Caco-2 (cell line): ENCODE data around the gene LIMCH1. TPM values are rescaled to one million over a fixed set of nuclear protein-coding genes. Genes with fewer than 3 reads are reported as not detected.
A peak's percentile ranks its signal among the peaks of the same experiment; 100 is the strongest.

ENCODE experiments used
- BruUV-seq: library from RNA; stranded (reverse); fragments of 400-500 nt; replicated peaks from 2 replicates; lab custom pipeline; 2021; lab: Mats Ljungman, UMichigan
- CTCF ChIA-PET: fragments of 300-600 bp; sonication (Branson Sonifier 250); formaldehyde crosslinking; loops from one replicate; lab custom pipeline; 2022; ENCODE audit warnings: antibody characterized with exemption; lab: Charles Lee
- POLR2A ChIA-PET: fragments of 300-600 bp; sonication (Branson Sonifier 250); formaldehyde crosslinking; loops from one replicate; lab custom pipeline; 2022; ENCODE audit warnings: antibody characterized with exemption; lab: Charles Lee
- DNase-seq, 2 experiments: peaks; one replicate each; pipeline versions ENCODE4 v3.0.0 to v3.0.0-alpha.2; 2020 to 2022
- H3K27me3 ChIP-seq: replicated peaks from 2 replicates; pipeline ENCODE4 v1.6.0; 2011; ENCODE audit warnings: low read length; ENCODE audit not compliant: control insufficient read depth, insufficient read depth
- H3K36me3 ChIP-seq: 2 replicates; pipeline ENCODE4 v1.5.1; 2011; ENCODE audit warnings: low read length; ENCODE audit not compliant: control insufficient read depth, insufficient read depth
- H3K4me1 ChIP-seq: fragments of 250-450 bp; sonication (Bioruptor Pico); 2 replicates; pipeline ENCODE4 v1.5.1; 2020; ENCODE audit warnings: mild to moderate bottlenecking
- H3K4me3 ChIP-seq: 2 replicates; pipeline ENCODE4 v1.5.1; 2011; ENCODE audit warnings: low read depth, mild to moderate bottlenecking, control low read depth, low read length
- H3K9me3 ChIP-seq: fragments of 250-450 bp; sonication (Bioruptor Pico); 2 replicates; pipeline ENCODE4 v1.5.1; 2020; ENCODE audit warnings: mild to moderate bottlenecking, moderate library complexity
- H3K27ac Mint-ChIP-seq: one replicate; pipeline ENCODE4 v1.8.0; 2022; ENCODE audit warnings: mixed read lengths; ENCODE audit not compliant: unreplicated experiment
- H3K27me3 Mint-ChIP-seq: one replicate; pipeline ENCODE4 v1.8.0; 2022; ENCODE audit warnings: mixed read lengths; ENCODE audit not compliant: insufficient read depth, unreplicated experiment
- H3K36me3 Mint-ChIP-seq: one replicate; pipeline ENCODE4 v1.8.0; 2022; ENCODE audit warnings: mild to moderate bottlenecking, mixed read lengths; ENCODE audit not compliant: insufficient read depth, unreplicated experiment
- H3K4me1 Mint-ChIP-seq: one replicate; pipeline ENCODE4 v1.8.0; 2022; ENCODE audit warnings: low read depth, mixed read lengths; ENCODE audit not compliant: unreplicated experiment
- H3K4me3 Mint-ChIP-seq: one replicate; pipeline ENCODE4 v1.8.0; 2022; ENCODE audit warnings: mild to moderate bottlenecking, moderate library complexity, mixed read lengths; ENCODE audit not compliant: unreplicated experiment
- H3K9me3 Mint-ChIP-seq: one replicate; pipeline ENCODE4 v1.8.0; 2022; ENCODE audit warnings: mixed read lengths; ENCODE audit not compliant: unreplicated experiment
- CTCF ChIP-seq, 2 experiments: fragments of 200-600 bp in 1 of 2; IDR thresholded peaks; 1 replicate in 1 of 2; 2 replicates in 1 of 2; pipeline versions ENCODE4 v1.5.1 to v1.8.0; 2011 to 2022; ENCODE audit warnings: antibody characterized with exemption in 1 of 2, control low read depth in 1 of 2, inconsistent platforms in 1 of 2, low read depth in 1 of 2, low read length in 1 of 2, mild to moderate bottlenecking in 1 of 2, moderate library complexity in 1 of 2; ENCODE audit not compliant: insufficient read depth in 1 of 2, severe bottlenecking in 1 of 2, unreplicated experiment in 1 of 2
- intact Hi-C: fragments of 100-400 bp; cut with micrococcal nuclease; formaldehyde crosslinking; loops from one replicate; pipeline ENCODE4 v1.10.0; 2022; ENCODE audit not compliant: unreplicated experiment
- total RNA-seq: library from RNA; stranded (reverse); gene quantifications from 2 replicates; pipeline ENCODE4 v1.2.3, GENCODE V29; 2022

Gene LIMCH1
- total RNA-seq, 1 experiment from 2014 or later = 8.4 TPM

GRCh38 chr4:41571422-41571821 lies 33.5 kb downstream of the LIMCH1 start:
- ChIA-PET POLR2A (no interaction called here), CTCF (no interaction called here)
- Mint-ChIP-seq H3K36me3 (no peaks in the 10 kb centered on the region), H3K4me1 (peaks cover 6% of the 10 kb centered on the region), H3K9me3 (no peaks in the 10 kb centered on the region), H3K27me3 (no peaks in the 10 kb centered on the region), H3K27ac (no peak overlapping the region), H3K4me3 (no peak overlapping the region)
- Histone ChIP-seq H3K36me3 (no peaks in the 10 kb centered on the region), H3K9me3 (no peaks in the 10 kb centered on the region), H3K27me3 (no peaks in the 10 kb centered on the region), H3K4me1 (peaks cover 16% of the 10 kb centered on the region; the same call in 1 of the 2 replicates), H3K4me3 (no peak overlapping the region)
- intact Hi-C loops = no loop called here
- DNase-seq = no peak
- no TSS peak for BruUV-seq
- TF ChIP-seq CTCF (IDR thresholded peaks at IDR 0.05; ENCODE audit: insufficient read depth in 1 of 2, low read depth in 1 of 2, low read length in 1 of 2, severe bottlenecking in 1 of 2, unreplicated experiment in 1 of 2) = no peak

GRCh38 chr4:41572516-41572915 lies 34.6 kb downstream of the LIMCH1 start:
- Histone ChIP-seq H3K27me3 (no peaks in the 10 kb centered on the region), H3K4me3 (no peak overlapping the region), H3K9me3 (no peaks in the 10 kb centered on the region), H3K36me3 (no peaks in the 10 kb centered on the region), H3K4me1 (peaks cover 16% of the 10 kb centered on the region; the same call in 1 of the 2 replicates)
- ChIA-PET POLR2A (no interaction called here), CTCF (no interaction called here)
- no TSS peak for BruUV-seq
- H3K4me1 Mint-ChIP-seq = peaks cover 6% of the 10 kb centered on the region
- intact Hi-C loops = no loop called here
- no peaks in the 10 kb centered on the region for H3K9me3 Mint-ChIP-seq
- DNase-seq = no peak
- no peaks in the 10 kb centered on the region for H3K36me3 Mint-ChIP-seq
- peak overlapping the region; percentile 49 for H3K4me3 Mint-ChIP-seq
- H3K27ac Mint-ChIP-seq = no peak overlapping the region
- no peaks in the 10 kb centered on the region for H3K27me3 Mint-ChIP-seq
- TF ChIP-seq CTCF (IDR thresholded peaks at IDR 0.05; ENCODE audit: insufficient read depth in 1 of 2, low read depth in 1 of 2, low read length in 1 of 2, severe bottlenecking in 1 of 2, unreplicated experiment in 1 of 2) = no peak

GRCh38 chr4:41572956-41573355 lies 35.0 kb downstream of the LIMCH1 start:
- ChIA-PET POLR2A (no interaction called here), CTCF (no interaction called here)
- no TSS peak for BruUV-seq
- no peak for TF ChIP-seq CTCF (IDR thresholded peaks at IDR 0.05; ENCODE audit: insufficient read depth in 1 of 2, low read depth in 1 of 2, low read length in 1 of 2, severe bottlenecking in 1 of 2, unreplicated experiment in 1 of 2)
- Mint-ChIP-seq H3K4me1 (peaks cover 6% of the 10 kb centered on the region), H3K27ac (no peak overlapping the region), H3K4me3 (peak overlapping the region; percentile 49), H3K27me3 (no peaks in the 10 kb centered on the region), H3K9me3 (no peaks in the 10 kb centered on the region), H3K36me3 (no peaks in the 10 kb centered on the region)
- no peak overlapping the region for H3K4me3 ChIP-seq
- H3K9me3 ChIP-seq = no peaks in the 10 kb centered on the region
- no peak for DNase-seq
- H3K4me1 ChIP-seq = peaks cover 16% of the 10 kb centered on the region; the same call in 1 of the 2 replicates
- intact Hi-C loops = no loop called here
- no peaks in the 10 kb centered on the region for H3K27me3 ChIP-seq
- H3K36me3 ChIP-seq = no peaks in the 10 kb centered on the region
